Fibroblast of lung (primary cell): ENCODE data around the gene ENTHD1. TPM values are rescaled to one million over a fixed set of nuclear protein-coding genes. Genes with fewer than 3 reads are reported as not detected.
A peak's percentile ranks its signal among the peaks of the same experiment; 100 is the strongest.

Experiments
- DNase-seq, 2 donors: peaks; one replicate each; pipeline versions ENCODE4 v3.0.0 to v3.0.0-alpha.2; 2010; ENCODE audit warnings: low read depth in 2 of 2
- H2AFZ ChIP-seq: 2 replicates; pipeline ENCODE4 v1.5.1; 2012; ENCODE audit warnings: low read length, control low read depth, inconsistent platforms
- H3K27ac ChIP-seq: 2 replicates; pipeline ENCODE4 v1.5.1; 2011; ENCODE audit warnings: low read length, control low read depth; ENCODE audit not compliant: insufficient read depth
- H3K27me3 ChIP-seq: 2 replicates; pipeline ENCODE4 v1.5.1; 2011; ENCODE audit warnings: mild to moderate bottlenecking, low read length; ENCODE audit not compliant: control insufficient read depth, insufficient read depth
- H3K36me3 ChIP-seq: 2 replicates; pipeline ENCODE4 v1.5.1; 2011; ENCODE audit warnings: low read length; ENCODE audit not compliant: control insufficient read depth, insufficient read depth
- H3K4me1 ChIP-seq: 2 replicates; pipeline ENCODE4 v1.5.1; 2011; ENCODE audit warnings: low read length; ENCODE audit not compliant: control insufficient read depth, insufficient read depth; ENCODE audit errors: extremely low read depth
- H3K4me2 ChIP-seq: 2 replicates; pipeline ENCODE4 v1.5.1; 2011; ENCODE audit warnings: low read length, control low read depth; ENCODE audit not compliant: insufficient read depth; ENCODE audit errors: extremely low read depth
- H3K4me3 ChIP-seq, 4 experiments: fragments of 200-600 bp in 1 of 4; sonication (generic) in 1 of 4; replicated peaks in 1 of 4; 2 replicates each; pipeline ENCODE4 v1.5.1; 2011 to 2016; ENCODE audit warnings: low read length in 4 of 4, low read depth in 3 of 4, mild to moderate bottlenecking in 3 of 4, control low read depth in 2 of 4, inconsistent platforms in 1 of 4, mixed read lengths in 1 of 4; ENCODE audit not compliant: insufficient read depth in 1 of 4; ENCODE audit errors: control extremely low read depth in 1 of 4
- H3K79me2 ChIP-seq: 2 replicates; pipeline ENCODE4 v1.5.1; 2012; ENCODE audit warnings: mild to moderate bottlenecking, low read length, inconsistent platforms; ENCODE audit not compliant: control insufficient read depth, insufficient read depth
- H3K9ac ChIP-seq: 2 replicates; pipeline ENCODE4 v1.5.1; 2011; ENCODE audit warnings: mild to moderate bottlenecking, low read length, control low read depth; ENCODE audit not compliant: insufficient read depth
- H3K9me3 ChIP-seq: 2 replicates; pipeline ENCODE4 v1.5.1; 2012; ENCODE audit warnings: low read depth, low read length; ENCODE audit not compliant: control insufficient read depth, insufficient read depth
- H4K20me1 ChIP-seq: 2 replicates; pipeline ENCODE4 v1.5.1; 2011; ENCODE audit warnings: low read length; ENCODE audit not compliant: control insufficient read depth, insufficient read depth; ENCODE audit errors: extremely low read depth
- EZH2 ChIP-seq: IDR thresholded peaks from 2 replicates; pipeline ENCODE4 v1.5.1; 2012; ENCODE audit warnings: low read length, control low read depth, mild to moderate bottlenecking; ENCODE audit errors: missing control alignments
- polyA plus RNA-seq, 2 donors: library from polyadenylated mRNA; depleted of rRNA in 1 of 2; stranded (reverse) in 1 of 2; unstranded in 1 of 2; fragments of >200 nt; gene quantifications; 2 replicates each; pipeline ENCODE4 v1.2.1, GENCODE V29; 2011 to 2012; ENCODE audit warnings: missing spikeins in 1 of 2
- total RNA-seq: library from RNA; depleted of rRNA; stranded (reverse); fragments of >200 nt; gene quantifications from 2 replicates; pipeline ENCODE4 v1.2.1, GENCODE V29; 2014
- TF ChIP-seq, protein P1 (sequence below), 2 donors: IDR thresholded peaks in 1 of 2; conservative IDR thresholded peaks in 1 of 2; 1 replicate in 1 of 2; 2 replicates in 1 of 2; pipeline ENCODE4 v1.5.1; 2011 to 2012; ENCODE audit warnings: low read length in 2 of 2, control low read depth in 1 of 2, inconsistent platforms in 1 of 2, low read depth in 1 of 2, mild to moderate bottlenecking in 1 of 2

Gene ENTHD1
- total and polyA plus RNA-seq, 2 donors (not counting 1 experiment from before 2014, with no cell fraction given), result not detected

DNA sequence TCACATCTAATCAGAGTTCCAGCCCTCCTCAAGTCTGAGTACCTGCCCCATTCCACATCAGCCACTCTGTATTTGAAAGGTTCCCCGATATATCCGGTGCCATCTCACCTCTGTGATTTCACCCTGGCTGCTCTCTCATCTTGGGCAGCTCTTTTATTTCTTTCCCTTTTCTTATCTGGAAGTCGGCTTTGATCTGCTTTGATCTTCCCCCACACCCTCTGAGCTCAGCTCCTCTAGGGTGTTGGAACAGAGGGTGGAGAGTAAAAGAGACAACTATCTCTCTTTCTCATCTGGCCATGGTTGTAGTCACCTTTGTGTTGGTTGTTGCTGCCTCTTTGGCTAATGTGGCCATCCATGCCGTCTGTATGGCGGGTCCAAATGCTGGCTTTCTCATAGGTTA, 108.3 kb downstream of the ENTHD1 start:
- no peak for TF ChIP-seq EZH2
- TF ChIP-seq, protein P1, sequence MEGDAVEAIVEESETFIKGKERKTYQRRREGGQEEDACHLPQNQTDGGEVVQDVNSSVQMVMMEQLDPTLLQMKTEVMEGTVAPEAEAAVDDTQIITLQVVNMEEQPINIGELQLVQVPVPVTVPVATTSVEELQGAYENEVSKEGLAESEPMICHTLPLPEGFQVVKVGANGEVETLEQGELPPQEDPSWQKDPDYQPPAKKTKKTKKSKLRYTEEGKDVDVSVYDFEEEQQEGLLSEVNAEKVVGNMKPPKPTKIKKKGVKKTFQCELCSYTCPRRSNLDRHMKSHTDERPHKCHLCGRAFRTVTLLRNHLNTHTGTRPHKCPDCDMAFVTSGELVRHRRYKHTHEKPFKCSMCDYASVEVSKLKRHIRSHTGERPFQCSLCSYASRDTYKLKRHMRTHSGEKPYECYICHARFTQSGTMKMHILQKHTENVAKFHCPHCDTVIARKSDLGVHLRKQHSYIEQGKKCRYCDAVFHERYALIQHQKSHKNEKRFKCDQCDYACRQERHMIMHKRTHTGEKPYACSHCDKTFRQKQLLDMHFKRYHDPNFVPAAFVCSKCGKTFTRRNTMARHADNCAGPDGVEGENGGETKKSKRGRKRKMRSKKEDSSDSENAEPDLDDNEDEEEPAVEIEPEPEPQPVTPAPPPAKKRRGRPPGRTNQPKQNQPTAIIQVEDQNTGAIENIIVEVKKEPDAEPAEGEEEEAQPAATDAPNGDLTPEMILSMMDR (conservative IDR thresholded peaks at IDR 0.05 in 1 of 2, IDR thresholded peaks at IDR 0.05 in 1 of 2; ENCODE audit: low read depth in 1 of 2, low read length in 2 of 2), result no peak
- Histone ChIP-seq H3K36me3 (no peaks in the 10 kb centered on the region), H4K20me1 (no peaks in the 10 kb centered on the region), H3K79me2 (no peaks in the 10 kb centered on the region), H3K9ac (no peak overlapping the region), H3K4me3 (no peak overlapping the region), H3K27me3 (no peaks in the 10 kb centered on the region), H3K9me3 (no peaks in the 10 kb centered on the region), H2AFZ (no peak overlapping the region), H3K27ac (no peak overlapping the region), H3K4me2 (no peak overlapping the region), H3K4me1 (no peaks in the 10 kb centered on the region)
- DNase-seq, result no peak

DNA sequence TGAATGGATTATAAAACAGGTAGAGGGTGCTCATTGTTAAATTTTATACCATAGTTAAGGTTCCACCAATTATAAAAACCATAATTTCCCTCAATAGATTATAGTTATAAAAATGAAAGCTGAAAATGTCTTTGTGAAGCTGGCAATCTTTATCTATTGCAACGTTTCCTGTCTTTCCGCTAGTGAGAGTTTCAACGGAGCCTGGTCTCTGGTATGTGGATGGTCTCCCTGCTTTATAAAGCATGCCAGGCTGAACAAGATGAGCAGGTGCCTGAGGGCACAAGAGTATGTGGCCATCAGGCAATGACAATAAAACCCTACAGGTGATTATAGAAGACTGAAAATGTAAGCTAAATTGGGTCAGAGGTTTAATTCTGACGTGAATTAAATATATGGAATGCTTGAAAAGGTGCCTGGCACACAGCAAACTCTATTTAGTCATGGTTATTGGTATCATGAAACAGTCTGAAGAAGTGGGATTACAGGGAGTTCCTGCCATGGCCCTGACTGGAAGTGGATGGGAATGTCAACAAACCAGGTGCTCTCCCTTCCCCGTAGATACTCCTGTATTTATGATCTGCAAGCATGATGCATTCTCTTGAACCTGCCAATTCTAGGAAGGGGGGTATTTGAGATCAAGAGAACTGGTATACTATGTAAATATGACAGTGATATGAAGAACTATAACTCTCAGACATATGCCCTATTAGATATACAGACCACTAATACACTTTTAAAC, 115.7 kb downstream of the ENTHD1 start:
- H3K4me1 ChIP-seq, result no peaks in the 10 kb centered on the region
- no peaks in the 10 kb centered on the region for H3K79me2 ChIP-seq
- DNase-seq, result no peak
- no peak overlapping the region for H3K27ac ChIP-seq
- no peak overlapping the region for H3K9ac ChIP-seq
- no peaks in the 10 kb centered on the region for H3K9me3 ChIP-seq
- no peak overlapping the region for H3K4me2 ChIP-seq
- H3K4me3 ChIP-seq, result no peak overlapping the region
- H3K36me3 ChIP-seq, result no peaks in the 10 kb centered on the region
- peaks cover 6% of the 10 kb centered on the region for H3K27me3 ChIP-seq
- H2AFZ ChIP-seq, result no peak overlapping the region
- no peaks in the 10 kb centered on the region for H4K20me1 ChIP-seq
- no peak for TF ChIP-seq EZH2
- TF ChIP-seq, protein P1 (conservative IDR thresholded peaks at IDR 0.05 in 1 of 2, IDR thresholded peaks at IDR 0.05 in 1 of 2; ENCODE audit: low read depth in 1 of 2, low read length in 2 of 2), result no peak

DNA sequence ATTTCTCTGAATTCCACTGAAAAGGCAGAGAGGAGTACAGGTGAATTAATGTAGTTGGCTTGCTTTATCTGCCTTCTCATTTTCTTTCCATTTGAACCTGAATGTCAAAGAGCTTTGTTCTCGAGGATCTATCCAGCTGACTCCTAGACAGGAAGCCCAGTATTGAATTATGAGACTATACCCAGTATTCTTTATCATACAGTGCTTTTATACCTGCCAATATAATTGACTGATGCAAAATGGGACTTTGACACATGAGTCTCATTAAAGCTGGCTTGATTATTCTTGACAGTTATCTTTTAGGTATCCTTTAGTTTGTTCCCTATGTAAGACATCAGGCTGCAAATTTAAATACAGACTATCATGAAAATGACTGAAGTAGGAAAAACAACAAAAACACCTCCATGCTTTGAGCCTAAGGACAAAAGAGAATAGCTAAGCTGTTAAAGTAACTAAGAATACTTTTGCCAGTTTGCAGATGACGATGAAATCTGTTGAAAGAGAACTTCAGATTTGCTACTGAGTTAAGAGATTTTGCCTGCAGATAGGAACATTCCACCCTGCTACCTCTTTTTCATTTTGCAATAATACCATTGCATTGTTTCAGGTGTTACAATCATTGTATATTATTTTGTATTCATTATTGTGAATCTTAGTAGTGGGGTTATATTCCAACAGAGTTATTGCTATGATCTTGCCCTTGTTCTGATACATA, 117.1 kb downstream of the ENTHD1 start:
- TF ChIP-seq EZH2, result no peak
- TF ChIP-seq, protein P1 (conservative IDR thresholded peaks at IDR 0.05 in 1 of 2, IDR thresholded peaks at IDR 0.05 in 1 of 2; ENCODE audit: low read depth in 1 of 2, low read length in 2 of 2), result no peak
- peak in 1 of 2 donors; percentile 7 for DNase-seq
- Histone ChIP-seq H3K4me1 (no peaks in the 10 kb centered on the region), H3K9me3 (no peaks in the 10 kb centered on the region), H3K27me3 (peaks cover 6% of the 10 kb centered on the region), H3K27ac (no peak overlapping the region), H3K9ac (no peak overlapping the region), H3K36me3 (no peaks in the 10 kb centered on the region), H3K4me2 (no peak overlapping the region), H3K4me3 (no peak overlapping the region), H2AFZ (no peak overlapping the region), H4K20me1 (no peaks in the 10 kb centered on the region), H3K79me2 (no peaks in the 10 kb centered on the region)
